ENCODE data around the gene SPRR3.

SPRR3 gene, protein sequence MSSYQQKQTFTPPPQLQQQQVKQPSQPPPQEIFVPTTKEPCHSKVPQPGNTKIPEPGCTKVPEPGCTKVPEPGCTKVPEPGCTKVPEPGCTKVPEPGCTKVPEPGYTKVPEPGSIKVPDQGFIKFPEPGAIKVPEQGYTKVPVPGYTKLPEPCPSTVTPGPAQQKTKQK

DNA sequence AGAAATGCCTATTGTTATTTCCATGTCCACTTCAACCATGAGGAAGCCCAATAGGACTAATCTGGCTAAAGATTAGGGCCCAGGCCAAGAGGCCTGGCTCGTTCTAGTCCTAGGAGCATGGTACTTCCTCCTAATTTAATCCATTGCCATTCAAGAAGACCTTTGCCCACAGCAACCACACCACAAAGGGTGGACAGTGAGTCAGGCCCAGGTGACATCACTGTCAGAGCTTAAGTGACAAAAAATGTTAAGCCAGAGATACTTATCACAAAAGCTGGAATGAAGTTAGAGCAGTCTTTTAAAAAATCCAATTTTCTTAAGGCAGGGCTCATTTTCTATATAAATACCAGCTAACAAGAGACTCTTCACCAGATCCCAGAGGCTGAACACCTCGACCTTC, at the start of gene SPRR3:
SPRR3 (plus strand) TSS at position 368 of the 400 bp plus-strand sequence. CDS start 1,272 bp downstream, outside the sequence.
- DNase-seq = no peak

DNA sequence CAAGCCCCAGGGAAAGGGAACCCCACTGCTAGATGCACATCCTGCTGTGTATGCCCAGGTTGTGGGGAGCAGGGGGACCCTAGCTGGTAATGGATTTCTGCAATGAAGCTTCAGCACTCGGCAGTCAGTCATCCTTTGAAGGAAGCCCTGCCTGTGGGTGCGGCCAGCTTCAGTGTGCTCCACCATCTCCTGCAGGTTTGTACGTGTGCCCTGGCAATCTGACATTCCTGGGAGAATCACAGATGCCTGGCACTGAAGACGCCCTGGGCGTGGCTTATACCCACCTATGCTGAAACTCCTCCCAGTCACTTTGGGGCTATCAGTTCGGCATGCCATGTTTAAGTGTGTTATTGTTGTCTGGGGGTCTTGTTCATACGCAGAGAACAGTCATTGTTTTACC, 47.8 kb upstream of the SPRR3 start:
- no peak for DNase-seq

DNA sequence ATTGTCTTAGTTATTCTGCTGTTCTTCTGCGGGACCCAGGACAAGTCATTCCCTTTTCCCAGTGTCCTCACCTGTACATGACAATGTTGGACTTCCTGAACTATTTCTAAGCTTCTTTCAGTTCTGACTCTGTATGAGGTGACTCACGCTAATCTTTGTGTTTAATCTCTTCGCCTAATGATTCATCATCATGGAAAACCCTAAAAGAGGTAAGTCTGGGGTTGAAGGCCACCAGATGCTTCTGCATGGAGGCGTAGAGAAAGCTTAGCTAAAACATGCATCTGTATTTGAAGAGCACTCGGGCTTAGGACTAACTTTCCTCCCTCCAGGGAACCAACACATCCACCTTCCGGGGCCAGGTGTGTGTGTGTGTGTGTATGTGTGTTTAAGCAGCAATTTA, 47.1 kb upstream of the SPRR3 start:
- DNase-seq = no peak

DNA sequence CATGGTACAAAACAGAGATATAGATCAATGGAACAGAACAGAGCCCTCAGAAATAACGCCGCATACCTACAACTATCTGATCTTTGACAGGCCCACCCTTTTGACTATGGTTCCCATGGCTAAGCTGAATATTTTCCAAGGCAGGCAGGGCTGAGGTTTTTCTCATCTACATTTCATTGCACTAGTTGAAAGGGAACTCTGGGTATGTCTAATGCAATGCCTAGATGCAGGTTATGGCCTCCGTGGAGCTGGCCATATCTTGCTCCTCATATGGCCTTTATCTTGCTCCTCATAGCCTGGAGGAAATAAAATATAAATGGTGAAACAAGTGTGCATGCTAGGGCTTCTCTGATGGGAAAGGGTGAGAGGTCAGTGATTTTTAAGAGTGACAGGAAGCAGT, 44.0 kb upstream of the SPRR3 start:
- no peak for DNase-seq

DNA sequence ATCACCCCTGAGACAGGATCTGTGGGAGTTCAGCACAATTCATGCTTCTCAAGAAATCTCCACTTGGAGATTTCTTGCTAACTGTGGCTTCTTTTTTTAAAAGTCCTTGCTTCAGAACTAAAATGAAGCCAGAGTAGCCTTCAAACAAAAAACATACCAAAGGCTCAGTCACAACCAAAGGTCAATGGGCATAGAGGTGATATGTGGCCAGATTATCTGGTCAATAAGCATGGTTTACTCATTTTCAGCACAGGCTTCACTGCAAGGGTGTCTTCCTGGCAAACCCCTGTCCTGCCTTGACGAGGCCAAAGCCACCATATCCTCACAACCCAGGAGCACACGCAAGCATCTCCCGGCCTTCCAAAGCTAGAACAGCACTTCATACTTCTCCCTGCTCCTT, 42.3 kb upstream of the SPRR3 start:
- DNase-seq = no peak

DNA sequence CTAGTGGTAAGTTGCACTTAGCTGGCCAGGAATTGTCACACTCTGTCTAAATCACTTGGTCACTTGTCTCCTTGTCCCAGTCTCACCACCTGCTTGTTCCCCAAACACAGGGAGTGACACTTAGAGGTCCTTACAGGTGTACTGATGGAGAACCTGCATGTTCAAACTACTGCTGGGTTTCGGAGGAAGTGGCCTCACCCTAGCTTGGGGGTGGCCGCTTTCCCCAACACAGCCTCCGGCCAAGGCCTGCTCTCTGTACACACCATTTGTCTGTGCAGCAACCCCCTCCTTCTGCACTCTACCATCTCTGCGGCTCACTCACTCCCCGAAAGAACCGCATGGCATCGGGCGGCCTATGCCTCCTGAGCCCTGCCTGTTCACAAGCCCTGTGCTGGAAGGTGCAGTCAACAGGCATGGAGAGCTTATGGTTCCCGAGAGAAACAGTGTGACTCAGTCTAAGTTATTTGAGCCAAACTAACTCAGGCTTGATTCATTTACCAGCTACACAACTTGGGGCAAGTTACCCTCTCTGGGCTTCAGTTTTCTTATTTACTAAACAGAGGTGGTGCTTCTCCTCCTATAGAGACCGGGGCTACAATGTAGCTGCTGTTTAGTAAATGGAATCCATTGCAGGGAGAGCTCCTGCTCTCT, 41.6 kb upstream of the SPRR3 start:
- no peak for DNase-seq

DNA sequence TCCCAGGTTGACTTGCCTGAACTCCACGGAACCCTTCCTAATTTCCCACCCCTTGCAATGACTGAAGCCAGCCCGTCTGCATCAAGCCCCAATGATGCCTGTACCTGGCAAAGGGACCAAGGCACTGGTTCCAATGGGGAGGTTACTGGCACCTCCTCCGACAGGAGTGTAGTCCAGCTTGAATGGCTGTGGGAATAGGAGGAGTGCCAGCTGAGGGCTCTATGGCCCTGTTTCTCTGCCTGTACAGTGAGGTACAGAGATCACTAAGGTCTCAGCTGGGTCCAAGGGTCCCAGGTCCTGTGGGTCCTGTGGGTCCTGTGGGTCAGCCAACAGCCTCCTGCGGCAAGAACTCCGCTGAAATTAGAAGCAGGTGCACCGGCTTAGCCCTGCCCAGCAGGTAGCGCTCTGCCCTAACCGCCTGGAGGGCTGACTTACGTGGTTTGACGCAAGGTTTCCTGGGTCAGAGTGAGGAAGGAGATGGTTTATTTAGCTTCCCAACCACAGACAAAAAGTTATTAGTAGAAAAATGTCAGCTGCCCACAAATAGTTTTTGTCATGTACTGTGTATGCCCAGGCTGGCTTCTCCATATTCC, 41.0 kb upstream of the SPRR3 start:
- no peak for DNase-seq

DNA sequence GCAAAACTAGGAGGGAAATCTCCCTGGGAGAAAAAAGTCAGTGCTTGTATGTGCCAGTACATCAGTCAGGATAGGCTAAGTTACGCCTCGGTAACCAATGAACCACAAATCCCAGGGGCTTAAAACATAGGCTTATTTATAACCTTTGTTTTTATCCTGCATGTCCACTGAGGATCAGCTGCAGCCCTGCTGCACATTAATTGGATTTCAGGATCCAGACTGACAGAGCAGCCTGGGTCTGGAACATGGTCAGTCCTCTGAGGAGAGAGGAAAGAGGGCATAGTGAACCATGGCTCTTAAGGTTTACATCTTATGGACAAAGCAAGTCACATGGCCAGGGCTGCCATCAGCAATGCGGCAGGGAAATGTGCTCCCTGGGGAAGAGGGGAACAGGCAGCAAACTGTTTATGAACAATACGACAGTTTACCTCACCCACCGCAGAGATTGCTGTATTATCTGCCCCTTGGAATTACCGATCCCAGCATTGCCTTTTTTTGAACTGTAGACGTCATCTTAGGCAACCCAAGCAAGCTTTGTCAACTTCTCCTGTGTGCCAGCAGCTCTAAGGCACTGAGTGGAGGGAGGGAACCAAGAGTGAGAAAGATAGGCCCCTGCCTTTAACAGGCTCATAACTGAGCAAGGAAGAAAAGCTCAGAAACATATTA, 40.2 kb upstream of the SPRR3 start:
- DNase-seq = no peak

DNA sequence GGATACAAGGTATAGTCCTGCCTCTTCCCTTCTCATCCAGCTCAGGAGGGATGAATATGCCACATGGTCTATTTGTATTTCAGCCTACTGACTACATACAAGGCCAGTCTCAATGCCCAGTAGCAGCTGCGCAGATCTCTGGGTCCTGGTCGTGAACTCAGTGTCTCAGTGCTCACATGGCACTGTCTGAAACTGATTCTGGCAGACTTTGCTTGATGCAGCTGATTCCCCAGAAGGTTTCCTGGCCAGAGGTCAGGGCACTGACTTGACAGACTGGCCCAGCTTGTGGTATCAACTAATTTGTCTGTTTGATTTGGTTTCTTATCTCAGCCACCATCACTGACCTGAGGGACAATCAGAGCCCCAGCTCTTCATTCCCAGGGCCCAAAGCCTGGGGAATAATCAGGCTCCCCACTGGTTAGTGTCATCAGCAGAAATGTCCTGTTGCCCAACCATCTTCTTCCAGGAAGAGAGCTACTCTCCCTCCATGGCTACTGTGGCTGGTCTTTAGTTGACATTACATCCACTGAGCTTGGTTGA, 38.6 kb upstream of the SPRR3 start:
- no peak for DNase-seq

DNA sequence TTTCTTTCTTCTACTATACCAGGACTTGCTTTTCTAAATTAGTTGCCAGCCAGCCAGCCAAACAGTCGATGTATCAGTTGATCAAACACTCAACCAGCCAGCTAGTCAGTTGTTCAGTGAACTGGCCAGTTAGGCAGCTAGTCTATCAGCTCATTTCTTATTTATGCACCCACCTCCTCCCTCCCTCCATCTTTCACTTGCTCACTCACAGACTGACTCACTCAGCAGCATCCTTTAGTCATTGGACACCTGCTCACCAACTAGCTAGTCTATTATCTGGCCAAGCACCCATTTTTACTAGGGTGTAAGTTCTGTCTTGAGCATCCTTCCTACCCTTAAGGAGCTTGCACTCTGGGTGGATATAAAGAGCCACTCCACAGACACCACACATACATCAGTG, 37.0 kb upstream of the SPRR3 start:
- no peak for DNase-seq

DNA sequence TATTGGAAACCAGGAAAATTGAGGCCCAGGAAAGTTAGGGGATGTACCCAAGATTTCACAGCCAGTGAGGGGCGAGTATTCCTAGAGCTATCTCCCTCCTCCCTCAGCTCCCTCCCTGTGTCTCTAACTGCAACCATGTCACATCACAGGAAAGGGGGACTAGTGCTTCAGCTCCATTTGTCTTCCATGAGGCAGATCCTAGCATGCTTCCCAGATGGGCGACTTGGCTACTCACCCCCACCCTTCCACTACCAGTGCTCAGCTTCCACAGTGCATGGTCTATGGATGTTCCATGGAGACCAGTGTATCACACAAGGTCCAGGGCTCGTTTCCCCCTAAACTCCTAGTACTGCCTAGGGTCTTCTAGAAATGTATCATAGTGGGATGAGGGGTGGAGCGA, 35.7 kb upstream of the SPRR3 start:
- no peak for DNase-seq

DNA sequence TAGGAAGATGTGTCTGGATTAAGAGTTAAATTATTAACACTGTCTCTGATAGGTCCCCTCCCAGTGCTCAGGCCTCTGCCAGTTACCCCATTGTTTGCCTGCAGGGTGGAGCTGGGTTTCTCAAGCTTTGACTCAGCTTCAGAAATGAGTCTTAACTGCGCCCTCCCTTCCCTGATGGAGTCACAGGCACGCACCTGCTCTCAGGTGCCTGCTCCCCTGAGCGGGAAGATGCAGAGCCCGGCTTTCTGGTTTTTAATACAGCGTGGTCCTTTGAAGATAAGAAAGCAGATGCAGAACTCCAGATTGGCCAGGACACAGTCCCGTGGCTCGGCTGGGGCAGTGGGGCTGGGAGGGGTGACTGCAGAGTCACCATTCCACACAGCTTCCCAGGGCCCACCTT, 34.3 kb upstream of the SPRR3 start:
- no peak for DNase-seq

DNA sequence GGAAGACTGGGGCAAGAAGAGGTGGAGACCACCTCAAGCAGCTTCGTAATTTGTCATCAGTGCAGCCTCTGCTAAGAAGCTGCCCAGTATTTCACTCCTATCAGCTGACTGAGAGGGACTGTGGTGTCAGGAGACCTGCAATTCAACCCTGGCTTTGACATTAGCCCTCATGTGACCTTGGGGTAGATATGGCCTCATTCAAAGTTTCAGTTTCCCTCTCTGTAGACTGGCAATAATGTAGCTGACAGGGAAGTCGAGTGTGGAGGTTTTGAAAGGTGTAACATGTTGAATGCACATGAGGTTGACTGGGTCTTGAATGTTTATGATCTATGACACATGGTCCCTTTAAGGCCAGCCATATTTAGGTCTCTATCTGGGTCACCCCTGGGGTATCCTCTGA, 33.3 kb upstream of the SPRR3 start:
- DNase-seq = no peak

DNA sequence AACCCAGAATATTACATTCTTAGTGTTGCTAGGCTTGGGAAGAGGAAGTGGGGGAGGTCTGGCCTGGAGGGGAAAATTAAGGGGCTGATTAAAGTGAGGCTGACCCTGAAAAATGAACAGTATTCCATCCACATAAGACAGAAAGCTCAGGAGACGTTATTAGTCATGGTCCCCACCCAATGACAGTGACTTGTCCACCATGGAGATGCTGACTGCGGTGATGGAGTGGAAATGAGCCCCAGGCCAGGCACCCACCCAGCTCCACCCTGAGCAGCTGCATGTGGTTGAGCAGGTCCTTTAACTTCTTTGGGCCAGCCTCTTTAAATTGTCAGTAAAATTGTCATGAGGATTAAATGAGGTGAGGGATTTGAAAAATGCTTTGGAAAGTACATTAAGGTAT, 32.5 kb upstream of the SPRR3 start:
- DNase-seq = no peak

DNA sequence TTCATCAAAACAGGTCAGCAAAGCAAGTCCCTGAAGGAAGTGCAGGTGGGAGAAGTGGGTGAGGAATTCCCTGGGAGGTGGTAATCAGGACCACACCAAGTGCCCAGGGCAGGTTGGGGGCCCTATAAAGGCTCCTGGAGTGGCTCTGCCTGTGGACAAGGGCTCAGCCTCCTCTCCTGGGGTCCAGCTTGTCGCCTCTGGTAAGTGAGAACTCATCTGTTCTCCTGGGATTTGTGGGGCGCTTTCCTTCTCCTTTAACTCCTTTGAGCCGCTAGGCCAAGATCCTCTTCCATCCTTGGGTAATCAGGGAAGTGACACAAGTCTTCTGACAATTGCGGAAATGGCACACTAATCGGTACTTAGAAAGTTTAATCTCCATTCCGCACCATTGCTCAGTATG, 31.1 kb upstream of the SPRR3 start, which contains the start of gene SPRR4:
SPRR4 (plus strand) TSS at position 154 of the 400 bp plus-strand sequence. CDS start 1,243 bp downstream, outside the sequence.
- DNase-seq = no peak

DNA sequence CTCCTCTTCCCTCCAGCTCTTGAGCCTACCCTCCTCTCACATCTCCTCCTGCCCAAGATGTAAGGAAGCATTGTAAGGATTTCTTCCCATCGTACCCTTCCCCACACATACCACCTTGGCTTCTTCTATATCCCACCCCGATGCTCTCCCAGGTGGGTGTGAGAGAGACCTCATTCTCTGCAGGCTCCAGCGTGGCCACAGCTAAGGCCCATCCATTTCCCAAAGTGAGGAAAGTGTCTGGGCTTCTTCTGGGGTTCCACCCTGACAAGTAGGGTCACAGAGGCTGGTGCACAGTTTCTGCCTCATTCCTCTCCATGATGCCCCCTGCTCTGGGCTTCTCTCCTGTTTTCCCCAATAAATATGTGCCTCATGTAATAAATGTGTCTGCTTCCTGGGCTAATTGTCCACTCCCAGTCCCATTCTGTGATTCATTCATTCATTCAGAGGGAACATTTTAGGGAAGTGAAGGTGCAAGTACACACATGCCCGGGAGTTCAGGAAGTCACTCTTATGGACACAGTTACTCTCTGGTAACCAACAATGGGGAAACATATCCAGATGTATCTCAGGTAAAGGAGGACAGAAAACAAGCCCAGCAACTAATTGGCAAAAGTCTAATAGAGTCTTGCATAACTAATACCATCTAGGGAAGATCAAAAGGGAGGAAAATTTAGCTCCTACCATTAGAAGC, 29.2 kb upstream of the SPRR3 start:
- DNase-seq = no peak

DNA sequence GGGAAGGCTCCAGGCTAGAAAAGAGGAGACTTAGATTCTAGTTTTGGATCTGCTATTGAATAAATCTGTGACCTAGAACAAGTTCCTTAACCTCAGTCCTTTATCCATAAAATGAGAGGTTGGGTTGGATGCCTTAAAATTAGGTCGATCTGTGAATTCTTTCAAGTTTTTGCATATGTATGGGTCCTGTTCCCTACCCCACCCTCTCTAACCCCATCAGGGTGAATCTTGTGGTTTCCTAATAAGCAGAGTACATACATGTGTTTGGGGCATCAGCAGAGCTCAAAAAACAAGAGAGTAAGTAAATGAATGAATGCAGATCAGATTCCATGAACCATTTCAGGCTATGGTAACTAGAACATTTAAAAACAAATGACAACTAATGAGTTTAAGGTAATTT, 24.9 kb upstream of the SPRR3 start:
- no peak for DNase-seq

DNA sequence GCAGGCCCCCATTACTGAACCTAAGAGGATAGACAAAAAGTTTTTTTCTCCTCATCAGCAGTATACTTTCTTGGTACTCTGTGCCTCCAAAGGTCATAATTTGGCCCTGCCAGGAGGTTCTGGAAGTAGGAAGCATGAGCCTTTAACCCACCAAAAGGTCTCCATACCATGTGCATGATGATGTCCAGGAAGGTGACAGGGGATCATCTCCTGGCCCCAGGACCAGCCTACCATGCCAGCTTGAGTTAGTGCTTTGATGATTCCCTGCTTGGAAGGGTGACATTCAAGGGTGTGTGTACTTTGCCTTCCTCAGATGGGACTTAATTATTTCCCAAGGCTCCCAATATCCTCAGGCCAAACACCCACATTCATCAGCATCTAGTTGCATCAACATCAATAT, 23.9 kb upstream of the SPRR3 start:
- no peak for DNase-seq

DNA sequence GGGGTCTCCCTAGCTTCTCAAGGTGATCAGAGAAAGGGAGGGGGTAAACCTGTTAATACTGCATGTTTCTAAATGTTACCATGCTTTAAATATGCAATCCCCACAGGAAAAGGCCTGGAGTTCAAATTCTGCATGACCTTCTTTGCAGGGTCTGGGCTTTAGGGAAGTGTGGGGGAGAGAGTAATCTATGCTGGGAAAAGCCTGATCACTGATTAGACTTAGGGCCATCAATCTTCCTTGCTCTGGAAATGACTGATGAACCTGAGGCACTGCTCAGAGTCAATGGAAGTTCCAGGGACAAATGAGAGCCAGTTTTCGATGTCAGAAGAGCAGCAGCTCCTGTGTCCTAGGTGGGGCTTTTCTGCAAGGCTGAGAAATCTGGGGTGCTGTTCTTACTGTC, 20.9 kb upstream of the SPRR3 start:
- no peak for DNase-seq

DNA sequence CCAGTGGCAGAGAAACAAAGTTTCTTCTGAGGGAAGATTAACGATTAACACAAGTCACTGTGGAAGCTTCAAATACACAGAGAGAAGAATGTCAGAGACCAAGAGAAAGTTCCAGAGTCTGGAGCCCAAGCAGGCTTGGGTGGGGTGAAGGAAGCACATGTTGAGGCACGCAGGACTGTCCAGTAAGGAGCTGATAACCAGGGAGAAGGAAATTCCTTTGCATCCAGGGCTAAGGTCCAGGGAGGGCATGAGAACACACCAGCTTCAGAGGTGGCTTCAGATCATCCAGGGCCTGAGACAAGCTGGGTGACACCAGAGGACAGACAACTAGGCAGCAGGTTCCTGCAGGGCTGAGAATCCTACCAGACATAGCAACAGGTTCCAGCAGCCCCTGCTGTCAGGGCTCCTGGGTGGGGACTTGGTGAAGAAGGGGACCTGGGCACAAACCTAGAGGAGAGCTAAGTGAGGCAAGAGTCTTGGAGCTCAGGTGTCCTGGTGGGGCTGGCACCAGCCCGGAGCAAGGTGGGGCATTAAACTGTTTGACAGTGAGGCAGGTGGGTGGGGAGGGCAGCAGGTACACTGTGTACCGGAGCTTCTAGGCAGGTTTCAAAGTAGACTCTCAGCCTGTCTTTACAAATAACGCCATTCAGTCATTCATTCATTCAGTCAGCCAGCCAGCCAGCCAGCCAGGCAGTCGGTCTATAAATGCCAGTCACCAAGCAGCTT, 20.2 kb upstream of the SPRR3 start:
- no peak for DNase-seq

DNA sequence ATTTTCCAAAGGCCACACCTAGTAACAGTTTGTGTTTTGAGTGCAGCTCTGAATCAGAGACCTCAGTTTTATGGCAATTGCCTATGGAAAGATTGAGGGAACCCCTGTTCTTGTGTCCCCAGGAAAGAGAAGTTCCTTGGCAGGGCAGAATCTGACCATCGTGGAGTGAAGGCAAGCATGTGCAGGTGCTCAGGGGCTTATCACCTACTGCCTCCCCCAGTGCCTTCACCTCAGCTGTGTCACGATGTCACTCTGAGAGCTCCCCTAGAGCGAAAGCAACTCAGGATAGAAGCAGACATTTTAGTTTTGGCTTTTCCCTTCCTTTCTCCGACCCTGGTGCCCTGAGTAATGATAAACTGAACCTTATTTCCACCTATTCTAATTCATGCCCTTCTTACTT, 19.5 kb upstream of the SPRR3 start:
- no peak for DNase-seq

DNA sequence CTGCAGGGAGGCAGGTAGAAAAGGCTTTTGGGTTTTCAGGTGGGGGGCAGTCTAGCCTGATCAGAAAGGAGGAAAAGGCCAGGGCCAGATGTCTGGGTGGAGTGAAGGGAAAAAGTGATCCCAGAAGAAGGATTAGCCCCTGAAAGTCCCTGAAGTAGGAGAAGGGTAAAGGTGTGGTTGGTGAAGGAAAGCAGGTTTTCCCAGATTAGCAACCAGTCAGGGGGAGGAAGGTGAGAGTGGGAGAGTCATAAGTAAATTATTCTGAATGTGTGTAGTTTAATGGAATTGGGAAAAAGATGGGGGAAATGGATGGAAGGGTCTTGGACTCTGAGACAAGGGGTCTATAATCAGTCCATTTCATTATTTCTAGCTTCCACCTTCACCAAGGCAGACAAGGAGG, 18.3 kb upstream of the SPRR3 start:
- DNase-seq = no peak

DNA sequence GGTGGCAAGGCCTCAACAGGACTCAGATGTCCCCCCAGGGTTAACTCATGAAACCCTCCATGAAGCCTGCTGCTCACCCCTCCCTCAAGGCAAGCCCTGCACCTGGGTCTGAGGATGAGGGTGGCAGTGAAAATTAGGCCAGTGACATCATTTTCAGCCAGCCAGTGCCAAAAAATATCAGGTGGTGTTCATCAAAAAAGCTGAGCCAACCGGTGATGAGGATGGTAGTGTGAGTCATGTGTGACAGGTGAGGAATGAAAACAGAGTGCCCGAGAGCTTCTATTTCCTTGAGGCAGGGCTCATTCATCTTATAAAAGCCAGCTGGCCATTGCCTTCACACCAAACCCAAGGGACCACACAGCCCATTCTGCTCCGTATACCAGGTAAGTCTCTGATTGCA, 17.8 kb upstream of the SPRR3 start, which contains the start of gene SPRR1A:
SPRR1A (plus strand) TSS at position 339 of the 400 bp plus-strand sequence. CDS start 1,150 bp downstream, outside the sequence.
- DNase-seq = no peak

All from NCI-H1105 treated with DMSO at 0.1 percent for 48 hours (cell line).